ENCODE data around the gene TIMM23. TPM values are rescaled to one million over a fixed set of nuclear protein-coding genes. Genes with fewer than 3 reads are reported as not detected.
"Not testable (repeated sequence)": the region's sequence is repeated elsewhere in the genome, so short reads cannot be mapped to it uniquely, and the experiment has no call there.

Gene TIMM23
- total and polyA plus RNA-seq, 11 donors: 73.9 to 123 (median 85.1) TPM

- ATAC-seq; H3K27ac ChIP-seq; H3K9me3 ChIP-seq; DNase-seq; H3K27me3 ChIP-seq; H3K4me3 ChIP-seq; intact Hi-C loops (cut with DNase I); H3K4me1 ChIP-seq: not testable (repeated sequence)
- WGBS, 4 donors: 77 to 94% (median 84%) methylated on average over 3 to 4 of the region's 6 CpGs
- H3K36me3 ChIP-seq: peaks cover 0 to 31% (median 9%) of the 10 kb centered on the region in 9 donors
Measured at GRCh38 chr10:45956634-45957033, 15.7 kb upstream of the TIMM23 start.

GRCh38 chr10:45957928-45958327 is 14.4 kb upstream of the TIMM23 start:
- H3K4me3 ChIP-seq; DNase-seq; H3K27me3 ChIP-seq; H3K27ac ChIP-seq; ATAC-seq; intact Hi-C loops (cut with DNase I); H3K9me3 ChIP-seq; H3K4me1 ChIP-seq: not testable (repeated sequence)
- 95 to 98% (median 96%) methylated on average over 6 of the region's 6 CpGs for WGBS, 4 donors
- peaks cover 0 to 25% (median 6%) of the 10 kb centered on the region in 9 donors for H3K36me3 ChIP-seq

DNA sequence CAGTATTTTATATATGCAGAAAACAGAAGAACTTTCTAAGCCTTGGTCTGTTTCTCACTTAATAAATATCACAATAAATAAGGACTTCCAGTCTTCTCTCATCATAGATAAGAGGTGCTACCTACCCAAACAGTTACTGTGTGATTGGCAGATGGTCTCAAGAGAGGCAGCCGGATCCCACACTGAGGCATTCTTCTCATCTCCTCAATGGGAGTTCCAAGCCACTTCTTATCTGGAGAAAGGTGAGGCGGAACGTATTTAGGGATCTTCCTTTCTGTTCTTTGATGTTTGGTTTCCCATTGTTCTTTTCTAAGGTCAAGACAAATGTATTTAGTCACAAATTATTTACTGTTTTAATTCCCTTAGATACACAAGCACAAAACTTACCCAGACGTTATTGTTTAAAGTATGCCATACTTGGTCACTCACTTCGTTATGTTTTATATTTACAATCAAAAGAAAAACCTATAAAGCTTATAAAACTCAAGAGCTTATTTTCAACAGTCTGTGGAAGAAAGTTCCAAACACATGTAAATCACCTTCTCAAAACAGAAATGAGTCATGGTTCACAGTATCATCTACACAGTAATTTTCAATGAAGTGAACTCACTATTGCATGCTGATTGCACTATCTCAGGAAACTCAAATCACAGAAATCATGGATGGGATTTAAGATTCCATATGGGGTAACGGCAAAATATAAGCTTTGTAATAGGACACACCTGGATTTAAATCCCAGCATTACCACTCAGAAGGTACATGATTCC is 9.4 kb upstream of the TIMM23 start:
- DNase-seq; H3K27ac ChIP-seq; H3K9me3 ChIP-seq; H3K4me1 ChIP-seq; intact Hi-C loops (cut with DNase I); ATAC-seq; H3K27me3 ChIP-seq; H3K4me3 ChIP-seq: not testable (repeated sequence)
- H3K36me3 ChIP-seq: peaks cover 0 to 29% (median 4%) of the 10 kb centered on the region in 9 donors
- 82 to 89% (median 85%) methylated on average over 5 to 6 of the region's 6 CpGs for WGBS, 4 donors

DNA sequence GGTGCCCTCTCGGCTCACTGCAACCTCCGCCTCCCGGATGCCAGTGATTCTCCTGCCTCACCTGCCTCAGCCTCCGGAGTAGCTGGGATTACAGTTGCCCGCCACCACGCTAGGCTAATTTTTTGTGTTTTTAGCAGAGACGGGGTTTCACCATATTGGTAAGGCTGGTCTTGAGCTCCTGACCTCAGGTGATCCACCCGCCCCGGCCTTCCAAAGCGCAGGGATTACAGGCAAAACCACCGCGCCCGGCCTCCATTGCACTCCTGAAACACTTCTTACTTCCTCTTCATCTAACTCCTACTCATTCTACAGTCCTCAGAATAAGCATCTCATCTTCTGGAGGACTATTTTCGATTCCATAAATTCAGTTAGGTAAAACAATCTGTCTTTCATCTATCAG is 1.3 kb upstream of the TIMM23 start:
- H3K27me3 ChIP-seq, H3K27ac ChIP-seq, ATAC-seq, H3K9me3 ChIP-seq, DNase-seq: not testable (repeated sequence)
- peak overlapping the region in 9 of 12 donors; percentile 70 to 91 (median 81) for H3K4me3 ChIP-seq
- intact Hi-C loops (cut with DNase I): loop anchor here in 6 of 10 donors (10.0 kb wide), 1 partner anchor 54 kb away; no protein-coding TSS in a partner anchor
- 52 to 68% (median 53%) methylated on average over 14 of the region's 14 CpGs for WGBS, 4 donors
- H3K4me1 ChIP-seq: peaks cover 0 to 33% (median 22%) of the 10 kb centered on the region in 12 donors
- peaks cover 0 to 10% (median 6%) of the 10 kb centered on the region in 9 donors for H3K36me3 ChIP-seq

GRCh38 chr10:45971742-45972105 is 565 bp upstream of the TIMM23 start:
- not testable (repeated sequence) for H3K9me3 ChIP-seq, DNase-seq, H3K27me3 ChIP-seq
- H3K4me3 ChIP-seq: peak overlapping the region; percentile 69 to 91 (median 82)
- 0 to 1% (median 0%) methylated on average over 7 to 25 of the region's 25 CpGs for WGBS, 4 donors
- ATAC-seq: peak in 2 of 4 donors; percentile 38 to 56
- intact Hi-C loops (cut with DNase I): loop anchor here in 6 of 10 donors (10.0 kb wide), 1 partner anchor 53 kb away; no protein-coding TSS in a partner anchor
- peaks cover 0 to 33% (median 22%) of the 10 kb centered on the region in 12 donors for H3K4me1 ChIP-seq
- H3K36me3 ChIP-seq: peaks cover 0 to 17% (median 6%) of the 10 kb centered on the region in 9 donors
- peak overlapping the region in 11 of 12 donors; percentile 66 to 86 (median 75) for H3K27ac ChIP-seq

DNA sequence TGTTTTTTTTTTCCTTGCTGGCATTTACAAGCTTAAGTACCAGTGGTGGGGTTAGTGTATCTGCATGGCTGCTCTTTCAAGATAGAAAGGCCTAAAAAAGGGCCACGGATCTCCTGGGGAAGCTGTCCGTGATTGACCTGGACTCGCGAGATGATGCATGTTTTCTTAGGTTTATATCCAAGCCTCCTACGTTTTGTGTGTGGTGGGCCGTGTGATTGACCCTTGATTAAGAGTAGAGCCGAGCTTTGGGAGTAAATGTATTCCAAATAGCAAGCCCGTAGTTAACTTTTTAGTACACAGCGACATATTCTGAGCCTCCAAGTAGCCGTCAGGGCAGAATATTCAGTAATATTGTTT is 502 bp downstream of the TIMM23 start:
- H3K4me1 ChIP-seq: peaks cover 0 to 33% (median 22%) of the 10 kb centered on the region in 12 donors
- intact Hi-C loops (cut with DNase I): loop anchor here in 6 of 10 donors (10.0 kb wide), 1 partner anchor 52 kb away; no protein-coding TSS in a partner anchor
- 0 to 1% (median 0%) methylated on average over 10 of the region's 10 CpGs for WGBS, 4 donors
- not testable (repeated sequence) for DNase-seq, H3K9me3 ChIP-seq, H3K27me3 ChIP-seq
- peak overlapping the region; percentile 69 to 91 (median 82) for H3K4me3 ChIP-seq
- ATAC-seq: peak in 2 of 4 donors; percentile 5 to 30
- peaks cover 0 to 24% (median 6%) of the 10 kb centered on the region in 9 donors for H3K36me3 ChIP-seq
- H3K27ac ChIP-seq: peak overlapping the region in 11 of 12 donors; percentile 66 to 86 (median 75)

- H3K4me1 ChIP-seq: peaks cover 0 to 33% (median 22%) of the 10 kb centered on the region in 12 donors
- intact Hi-C loops (cut with DNase I): loop anchor here in 6 of 10 donors (10.0 kb wide), 1 partner anchor 51 kb away; no protein-coding TSS in a partner anchor
Measured at GRCh38 chr10:45974041-45974440, 1.8 kb downstream of the TIMM23 start.

DNA sequence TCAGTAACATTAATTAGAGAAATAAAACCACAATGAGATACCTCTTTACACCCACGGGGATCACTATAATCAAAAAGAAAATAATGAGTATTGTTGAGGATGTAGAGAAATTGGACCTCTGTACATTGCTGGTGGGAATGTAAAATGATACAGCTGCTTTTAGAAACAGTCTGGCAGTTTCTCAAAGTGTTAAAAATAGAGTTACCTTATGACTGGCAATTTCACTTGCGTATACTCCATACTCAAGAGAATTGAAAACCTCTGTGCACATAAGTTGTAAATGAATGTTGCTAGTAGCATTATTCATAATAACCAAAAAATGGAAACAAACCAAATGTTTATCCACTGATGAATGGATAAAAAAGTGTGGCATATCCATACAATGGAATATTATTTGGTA is 6.3 kb downstream of the TIMM23 start:
- not testable (repeated sequence) for H3K9me3 ChIP-seq, DNase-seq, H3K4me3 ChIP-seq, H3K27me3 ChIP-seq
- peak in 2 of 4 donors; percentile 52 to 55 for ATAC-seq
- Histone ChIP-seq H3K4me1 (peaks cover 0 to 15% (median 9%) of the 10 kb centered on the region in 12 donors), H3K36me3 (peaks cover 0 to 58% (median 10%) of the 10 kb centered on the region in 9 donors), H3K27ac (peak overlapping the region in 1 of 12 donors; percentile 8)
- 59 to 84% (median 80%) methylated on average over 1 to 2 of the region's 2 CpGs for WGBS, 4 donors
- intact Hi-C loops (cut with DNase I): loop anchor here in 6 of 10 donors (10.0 kb wide), 1 partner anchor 46 kb away; no protein-coding TSS in a partner anchor

More at GRCh38 chr10:45974041-45974440, 1.8 kb downstream of the TIMM23 start:
- not testable (repeated sequence) for H3K9me3 ChIP-seq, H3K27me3 ChIP-seq, DNase-seq, ATAC-seq, H3K27ac ChIP-seq, H3K4me3 ChIP-seq
- H3K36me3 ChIP-seq: peaks cover 0 to 31% (median 6%) of the 10 kb centered on the region in 9 donors
- WGBS, 4 donors: 51 to 64% (median 53%) methylated on average over 3 of the region's 3 CpGs

GRCh38 chr10:45981367-45981766 is 9.1 kb downstream of the TIMM23 start:
- intact Hi-C loops (cut with DNase I): not testable (repeated sequence)
- WGBS, 4 donors: 37 to 61% (median 51%) methylated on average over 1 of the region's 1 CpG

More at GRCh38 chr10:45981367-45981766, 9.1 kb downstream of the TIMM23 start:
- peaks cover 0 to 74% (median 29%) of the 10 kb centered on the region in 9 donors for H3K36me3 ChIP-seq
- DNase-seq, H3K27ac ChIP-seq, H3K27me3 ChIP-seq, H3K4me1 ChIP-seq, ATAC-seq, H3K4me3 ChIP-seq, H3K9me3 ChIP-seq: not testable (repeated sequence)
